ENCODE measurements around the gene RARRES1. TPM values are rescaled to one million over a fixed set of nuclear protein-coding genes. Genes with fewer than 3 reads are reported as not detected.

RARRES1 gene
- total and polyA plus RNA-seq, 2 experiments from 2014 or later: 36.9 to 73.1 TPM

GRCh38 chr3:158683230-158683962 is 48.9 kb downstream of the RARRES1 start:
- no peaks in the 10 kb centered on the region for H3K36me3 ChIP-seq (replicated peaks; ENCODE audit: insufficient read depth, low read depth)
- no peak overlapping the region for H3K4me3 ChIP-seq
- 95% methylated on average over 5 of the region's 5 CpGs for WGBS (ENCODE audit: low lambda C conversion rate, missing lambda C conversion rate)
- H2AFZ ChIP-seq: no peak overlapping the region
- H3K79me2 ChIP-seq: no peaks in the 10 kb centered on the region
- no peak for DNase-seq (ENCODE audit: low spot score)
- no peak for TF ChIP-seq CTCF (IDR thresholded peaks at IDR 0.05; ENCODE audit: poor library complexity)
- no peak for TF ChIP-seq EZH2phosphoT487 (IDR thresholded peaks at IDR 0.05; ENCODE audit: low read depth, severe bottlenecking, unreplicated experiment)
- no peak for TF ChIP-seq EZH2 (IDR thresholded peaks at IDR 0.05; ENCODE audit: borderline replicate concordance)
- no peaks in the 10 kb centered on the region for H3K9me2 ChIP-seq (replicated peaks; ENCODE audit: insufficient read depth)
- no peaks in the 10 kb centered on the region for H3K27me3 ChIP-seq
- H3K27ac ChIP-seq: no peak overlapping the region
- no peaks in the 10 kb centered on the region for H3K4me1 ChIP-seq (ENCODE audit: insufficient read depth)
- H3K4me2 ChIP-seq: no peak overlapping the region
- H3K9me3 ChIP-seq (ENCODE audit: low read depth): no peaks in the 10 kb centered on the region
- no peaks in the 10 kb centered on the region for H4K20me1 ChIP-seq (ENCODE audit: insufficient read depth, poor library complexity, severe bottlenecking)

- Histone ChIP-seq H3K4me1 (ENCODE audit: insufficient read depth) (no peaks in the 10 kb centered on the region), H2AFZ (no peak overlapping the region), H3K9me3 (ENCODE audit: low read depth) (no peaks in the 10 kb centered on the region), H4K20me1 (ENCODE audit: insufficient read depth, poor library complexity, severe bottlenecking) (no peaks in the 10 kb centered on the region), H3K79me2 (no peaks in the 10 kb centered on the region), H3K27me3 (no peaks in the 10 kb centered on the region), H3K27ac (no peak overlapping the region), H3K9me2 (replicated peaks; ENCODE audit: insufficient read depth) (no peaks in the 10 kb centered on the region), H3K4me2 (no peak overlapping the region), H3K36me3 (replicated peaks; ENCODE audit: insufficient read depth, low read depth) (no peaks in the 10 kb centered on the region), H3K4me3 (no peak overlapping the region)
- 89% methylated on average over 2 of the region's 2 CpGs for WGBS (ENCODE audit: low lambda C conversion rate, missing lambda C conversion rate)
- TF ChIP-seq EZH2 (IDR thresholded peaks at IDR 0.05; ENCODE audit: borderline replicate concordance) (no peak), EZH2phosphoT487 (IDR thresholded peaks at IDR 0.05; ENCODE audit: low read depth, severe bottlenecking, unreplicated experiment) (no peak), CTCF (IDR thresholded peaks at IDR 0.05; ENCODE audit: poor library complexity) (no peak)
- no peak for DNase-seq (ENCODE audit: low spot score)
Measured at GRCh38 chr3:158680861-158681260, 51.4 kb downstream of the RARRES1 start.

- Histone ChIP-seq H3K36me3 (replicated peaks; ENCODE audit: insufficient read depth, low read depth) (no peaks in the 10 kb centered on the region), H2AFZ (no peak overlapping the region), H3K79me2 (no peaks in the 10 kb centered on the region), H3K4me2 (no peak overlapping the region), H3K4me1 (ENCODE audit: insufficient read depth) (no peaks in the 10 kb centered on the region), H3K27ac (no peak overlapping the region), H3K9me2 (replicated peaks; ENCODE audit: insufficient read depth) (no peaks in the 10 kb centered on the region), H3K4me3 (no peak overlapping the region), H3K9me3 (ENCODE audit: low read depth) (no peaks in the 10 kb centered on the region), H3K27me3 (no peaks in the 10 kb centered on the region), H4K20me1 (ENCODE audit: insufficient read depth, poor library complexity, severe bottlenecking) (no peaks in the 10 kb centered on the region)
- TF ChIP-seq CTCF (IDR thresholded peaks at IDR 0.05; ENCODE audit: poor library complexity) (no peak), EZH2 (IDR thresholded peaks at IDR 0.05; ENCODE audit: borderline replicate concordance) (no peak), EZH2phosphoT487 (IDR thresholded peaks at IDR 0.05; ENCODE audit: low read depth, severe bottlenecking, unreplicated experiment) (no peak)
- DNase-seq (ENCODE audit: low spot score): no peak
- WGBS (ENCODE audit: low lambda C conversion rate, missing lambda C conversion rate): 43% methylated on average over 1 of the region's 1 CpG
Measured at GRCh38 chr3:158679547-158680000, 52.7 kb downstream of the RARRES1 start.

Measured in hepatocyte (in vitro differentiated cells).